Lower leg skin (tissue), 3 donors: ENCODE measurements around the gene TSPAN16.

Experiments used
- POLR2A ChIP-seq, 2 donors: fragments of 450-650 bp; IDR thresholded peaks; one replicate each; pipeline ENCODE4 v1.6.1; 2016 to 2017; ENCODE audit warnings: antibody characterized with exemption in 2 of 2, mild to moderate bottlenecking in 1 of 2, moderate library complexity in 1 of 2
- TF ChIP-seq, protein P1 (sequence below), 3 donors: fragments of 450-650 bp; IDR thresholded peaks; one replicate each; pipeline ENCODE4 v1.5.1; 2016; ENCODE audit warnings: antibody characterized with exemption in 3 of 3, mild to moderate bottlenecking in 3 of 3, moderate library complexity in 2 of 3

DNA sequence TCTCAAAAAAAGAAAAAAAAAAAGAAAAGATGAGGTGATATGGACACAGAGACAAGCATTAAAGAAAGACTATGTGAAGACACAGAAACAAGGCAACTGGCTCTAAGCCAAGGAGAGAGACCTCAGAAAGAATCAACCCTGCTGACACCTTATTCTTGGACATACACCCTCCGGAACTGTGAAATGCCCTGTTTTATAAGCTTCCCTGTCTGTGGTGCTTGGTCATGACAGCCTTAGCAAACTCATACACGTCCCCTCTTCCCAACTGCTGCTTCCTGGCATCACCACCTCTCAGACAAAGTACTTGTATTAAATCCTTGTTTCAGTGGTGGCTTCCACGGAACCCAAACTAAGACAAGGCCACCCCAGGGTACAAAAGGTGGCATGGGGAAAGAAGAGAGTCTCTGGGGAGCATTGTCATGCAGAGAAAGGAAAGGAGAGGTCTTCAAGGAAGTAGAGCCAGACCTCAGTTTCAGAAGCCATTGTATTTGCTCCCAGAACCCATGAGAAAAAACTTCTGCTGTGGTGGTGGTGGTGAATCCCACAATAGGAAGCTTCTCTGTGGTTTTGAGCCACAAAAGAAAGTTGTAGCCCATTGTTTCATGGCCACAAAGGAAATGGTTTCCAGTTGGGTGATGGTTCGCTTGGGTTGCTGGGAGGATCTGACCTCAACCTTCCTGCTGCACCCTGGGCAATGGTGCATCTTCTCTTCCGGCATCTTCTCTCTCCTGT lies 16.3 kb upstream of the TSPAN16 start:
- TF ChIP-seq, protein P1, sequence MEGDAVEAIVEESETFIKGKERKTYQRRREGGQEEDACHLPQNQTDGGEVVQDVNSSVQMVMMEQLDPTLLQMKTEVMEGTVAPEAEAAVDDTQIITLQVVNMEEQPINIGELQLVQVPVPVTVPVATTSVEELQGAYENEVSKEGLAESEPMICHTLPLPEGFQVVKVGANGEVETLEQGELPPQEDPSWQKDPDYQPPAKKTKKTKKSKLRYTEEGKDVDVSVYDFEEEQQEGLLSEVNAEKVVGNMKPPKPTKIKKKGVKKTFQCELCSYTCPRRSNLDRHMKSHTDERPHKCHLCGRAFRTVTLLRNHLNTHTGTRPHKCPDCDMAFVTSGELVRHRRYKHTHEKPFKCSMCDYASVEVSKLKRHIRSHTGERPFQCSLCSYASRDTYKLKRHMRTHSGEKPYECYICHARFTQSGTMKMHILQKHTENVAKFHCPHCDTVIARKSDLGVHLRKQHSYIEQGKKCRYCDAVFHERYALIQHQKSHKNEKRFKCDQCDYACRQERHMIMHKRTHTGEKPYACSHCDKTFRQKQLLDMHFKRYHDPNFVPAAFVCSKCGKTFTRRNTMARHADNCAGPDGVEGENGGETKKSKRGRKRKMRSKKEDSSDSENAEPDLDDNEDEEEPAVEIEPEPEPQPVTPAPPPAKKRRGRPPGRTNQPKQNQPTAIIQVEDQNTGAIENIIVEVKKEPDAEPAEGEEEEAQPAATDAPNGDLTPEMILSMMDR (IDR thresholded peaks at IDR 0.05), result no peak
- TF ChIP-seq POLR2A (IDR thresholded peaks at IDR 0.05), result no peak
